Mesendoderm (in vitro differentiated cells): ENCODE results near the gene HOXA11.

Experiments used
- DNase-seq: peaks from one replicate; pipeline ENCODE4 v3.0.0; 2013
- H2AK5ac ChIP-seq: 2 replicates; pipeline ENCODE4 v1.6.1; 2013; ENCODE audit warnings: low read length, inconsistent platforms
- H2BK120ac ChIP-seq: 2 replicates; pipeline ENCODE4 v1.6.1; 2013; ENCODE audit warnings: low read depth, mild to moderate bottlenecking, low read length, moderate library complexity, mixed read lengths
- H2BK15ac ChIP-seq: replicated peaks from 2 replicates; pipeline ENCODE4 v1.6.1; 2013; ENCODE audit warnings: low read depth, mild to moderate bottlenecking, moderate library complexity
- H2BK5ac ChIP-seq: 2 replicates; pipeline ENCODE4 v1.6.1; 2013; ENCODE audit warnings: low read length, inconsistent platforms
- H3K18ac ChIP-seq: 2 replicates; pipeline ENCODE4 v1.6.1; 2013; ENCODE audit warnings: mild to moderate bottlenecking, low read length, mixed read lengths
- H3K23ac ChIP-seq: one replicate; pipeline ENCODE4 v1.6.1; 2013; ENCODE audit warnings: low read length
- H3K27ac ChIP-seq: 2 replicates; pipeline ENCODE4 v1.5.1; 2013; ENCODE audit warnings: low read depth, mild to moderate bottlenecking, inconsistent platforms, low read length, moderate library complexity
- H3K27me3 ChIP-seq: 2 replicates; pipeline ENCODE4 v1.6.1; 2013; ENCODE audit warnings: low read length, control low read depth, mild to moderate bottlenecking, inconsistent platforms; ENCODE audit not compliant: insufficient read depth, poor library complexity
- H3K36me3 ChIP-seq: 2 replicates; pipeline ENCODE4 v1.6.1; 2013; ENCODE audit warnings: low read length, inconsistent platforms; ENCODE audit not compliant: control insufficient read depth, insufficient read depth
- H3K4ac ChIP-seq: one replicate; pipeline ENCODE4 v1.6.1; 2013; ENCODE audit warnings: low read depth, mild to moderate bottlenecking, low read length, moderate library complexity
- H3K4me1 ChIP-seq: 2 replicates; pipeline ENCODE4 v1.6.1; 2013; ENCODE audit warnings: low read depth, low read length, inconsistent platforms; ENCODE audit not compliant: control insufficient read depth
- H3K4me2 ChIP-seq: 2 replicates; pipeline ENCODE4 v1.6.1; 2013; ENCODE audit warnings: low read length
- H3K4me3 ChIP-seq: 2 replicates; pipeline ENCODE4 v1.5.1; 2013; ENCODE audit warnings: mild to moderate bottlenecking, low read length
- H3K56ac ChIP-seq: one replicate; pipeline ENCODE4 v1.6.1; 2013; ENCODE audit warnings: low read length
- H3K79me1 ChIP-seq: 2 replicates; pipeline ENCODE4 v1.6.1; 2013; ENCODE audit warnings: low read length, inconsistent platforms
- H3K79me2 ChIP-seq: 2 replicates; pipeline ENCODE4 v1.6.1; 2013; ENCODE audit warnings: mild to moderate bottlenecking, low read length; ENCODE audit not compliant: control insufficient read depth, insufficient read depth
- H3K9ac ChIP-seq: 2 replicates; pipeline ENCODE4 v1.6.1; 2013; ENCODE audit warnings: low read length, inconsistent platforms
- H4K5ac ChIP-seq: one replicate; pipeline ENCODE4 v1.6.1; 2013; ENCODE audit warnings: low read length
- H4K8ac ChIP-seq: one replicate; pipeline ENCODE4 v1.6.1; 2013; ENCODE audit warnings: low read depth, mild to moderate bottlenecking, control low read depth, low read length, moderate library complexity
- WGBS: extraction: QIAGEN DNeasy Blood & Tissue Kit; methylation state at CpG from one replicate; pipeline ENCODE4 v1.1.7; 2013; ENCODE audit warnings: low lambda C conversion rate, missing lambda C conversion rate; ENCODE audit not compliant: insufficient coverage; ENCODE audit errors: extremely low coverage; 5-methylcytosine and 5-hydroxymethylcytosine counted together

HOXA11 gene

GRCh38 chr7:27203964-27204594 lies 19.0 kb upstream of the HOXA11 start:
- DNase-seq: no peak
- no CpG with 5 or more reads among the region's 4 CpGs for WGBS
- H3K79me2 ChIP-seq: no peaks in the 10 kb centered on the region

GRCh38 chr7:27203365-27203953 lies 18.4 kb upstream of the HOXA11 start:
- no peak overlapping the region for H2BK120ac ChIP-seq
- H3K27ac ChIP-seq: no peak overlapping the region
- H3K36me3 ChIP-seq: no peaks in the 10 kb centered on the region
- no peak overlapping the region for H4K5ac ChIP-seq
- H3K4me3 ChIP-seq: no peak overlapping the region
- H4K8ac ChIP-seq: no peak overlapping the region
- H3K9ac ChIP-seq: no peak overlapping the region
- H3K23ac ChIP-seq: no peak overlapping the region
- no peak overlapping the region for H2BK5ac ChIP-seq
- H3K18ac ChIP-seq: no peak overlapping the region
- H3K27me3 ChIP-seq: peaks cover 85% of the 10 kb centered on the region
- WGBS: no CpG with 5 or more reads among the region's 10 CpGs
- H3K79me2 ChIP-seq: no peaks in the 10 kb centered on the region
- H3K4me1 ChIP-seq: peaks cover 3% of the 10 kb centered on the region
- no peaks in the 10 kb centered on the region for H3K79me1 ChIP-seq
- DNase-seq: no peak
- no peak overlapping the region for H2AK5ac ChIP-seq
- no peak overlapping the region for H3K4ac ChIP-seq
- H3K4me2 ChIP-seq: no peak overlapping the region
- H3K56ac ChIP-seq: no peak overlapping the region
- no peak overlapping the region for H2BK15ac ChIP-seq

More at GRCh38 chr7:27203964-27204594, 19.0 kb upstream of the HOXA11 start:
- H3K56ac ChIP-seq: no peak overlapping the region
- no peak overlapping the region for H2BK120ac ChIP-seq
- H3K4me3 ChIP-seq: no peak overlapping the region
- peaks cover 84% of the 10 kb centered on the region for H3K27me3 ChIP-seq
- no peak overlapping the region for H3K23ac ChIP-seq
- H3K4me2 ChIP-seq: no peak overlapping the region
- no peaks in the 10 kb centered on the region for H3K79me1 ChIP-seq
- H3K4ac ChIP-seq: no peak overlapping the region
- H2BK5ac ChIP-seq: no peak overlapping the region
- no peak overlapping the region for H2AK5ac ChIP-seq
- H4K5ac ChIP-seq: no peak overlapping the region
- H3K18ac ChIP-seq: no peak overlapping the region
- H4K8ac ChIP-seq: no peak overlapping the region
- H2BK15ac ChIP-seq: no peak overlapping the region
- peaks cover 3% of the 10 kb centered on the region for H3K4me1 ChIP-seq
- no peak overlapping the region for H3K9ac ChIP-seq
- no peaks in the 10 kb centered on the region for H3K36me3 ChIP-seq
- H3K27ac ChIP-seq: no peak overlapping the region

GRCh38 chr7:27202862-27203134 lies 17.8 kb upstream of the HOXA11 start:
- Histone ChIP-seq H3K4ac (no peak overlapping the region), H3K4me1 (peaks cover 3% of the 10 kb centered on the region), H4K8ac (no peak overlapping the region), H2BK120ac (no peak overlapping the region), H3K79me1 (no peaks in the 10 kb centered on the region), H2AK5ac (no peak overlapping the region), H3K56ac (no peak overlapping the region), H3K27me3 (peaks cover 86% of the 10 kb centered on the region), H3K36me3 (no peaks in the 10 kb centered on the region), H3K9ac (no peak overlapping the region), H4K5ac (no peak overlapping the region), H2BK15ac (no peak overlapping the region), H2BK5ac (no peak overlapping the region), H3K4me3 (no peak overlapping the region), H3K18ac (no peak overlapping the region), H3K4me2 (no peak overlapping the region), H3K27ac (no peak overlapping the region), H3K79me2 (no peaks in the 10 kb centered on the region), H3K23ac (no peak overlapping the region)
- no peak for DNase-seq
- no CpG with 5 or more reads among the region's 3 CpGs for WGBS

- no CpG with 5 or more reads among the region's 30 CpGs for WGBS
- Histone ChIP-seq H3K56ac (no peak overlapping the region), H3K4me1 (peaks cover 3% of the 10 kb centered on the region), H3K18ac (no peak overlapping the region), H4K5ac (no peak overlapping the region), H3K4me3 (no peak overlapping the region), H2BK120ac (no peak overlapping the region), H2AK5ac (no peak overlapping the region), H4K8ac (no peak overlapping the region), H3K79me2 (no peaks in the 10 kb centered on the region), H3K79me1 (no peaks in the 10 kb centered on the region), H3K27ac (no peak overlapping the region), H3K4ac (no peak overlapping the region), H2BK5ac (no peak overlapping the region), H3K23ac (no peak overlapping the region), H3K4me2 (no peak overlapping the region), H2BK15ac (no peak overlapping the region), H3K9ac (no peak overlapping the region), H3K27me3 (peaks cover 86% of the 10 kb centered on the region), H3K36me3 (no peaks in the 10 kb centered on the region)
- DNase-seq: no peak
These were observed 17.2 kb upstream of the HOXA11 start for GRCh38 chr7:27202018-27202861.

GRCh38 chr7:27201580-27202017 lies 16.6 kb upstream of the HOXA11 start:
- H3K79me1 ChIP-seq: no peaks in the 10 kb centered on the region
- H2BK120ac ChIP-seq: no peak overlapping the region
- no peak overlapping the region for H3K23ac ChIP-seq
- H3K4ac ChIP-seq: no peak overlapping the region
- no peak overlapping the region for H3K18ac ChIP-seq
- H3K36me3 ChIP-seq: no peaks in the 10 kb centered on the region
- no peak overlapping the region for H3K4me3 ChIP-seq
- peaks cover 3% of the 10 kb centered on the region for H3K4me1 ChIP-seq
- no peak overlapping the region for H3K4me2 ChIP-seq
- peaks cover 81% of the 10 kb centered on the region for H3K27me3 ChIP-seq
- no peak overlapping the region for H2AK5ac ChIP-seq
- no CpG with 5 or more reads among the region's 4 CpGs for WGBS
- H2BK15ac ChIP-seq: no peak overlapping the region
- H4K5ac ChIP-seq: no peak overlapping the region
- no peaks in the 10 kb centered on the region for H3K79me2 ChIP-seq
- no peak for DNase-seq
- no peak overlapping the region for H2BK5ac ChIP-seq
- no peak overlapping the region for H3K56ac ChIP-seq
- H3K27ac ChIP-seq: no peak overlapping the region
- H3K9ac ChIP-seq: no peak overlapping the region
- no peak overlapping the region for H4K8ac ChIP-seq
